ENCODE results near the gene RNF187.

DNA sequence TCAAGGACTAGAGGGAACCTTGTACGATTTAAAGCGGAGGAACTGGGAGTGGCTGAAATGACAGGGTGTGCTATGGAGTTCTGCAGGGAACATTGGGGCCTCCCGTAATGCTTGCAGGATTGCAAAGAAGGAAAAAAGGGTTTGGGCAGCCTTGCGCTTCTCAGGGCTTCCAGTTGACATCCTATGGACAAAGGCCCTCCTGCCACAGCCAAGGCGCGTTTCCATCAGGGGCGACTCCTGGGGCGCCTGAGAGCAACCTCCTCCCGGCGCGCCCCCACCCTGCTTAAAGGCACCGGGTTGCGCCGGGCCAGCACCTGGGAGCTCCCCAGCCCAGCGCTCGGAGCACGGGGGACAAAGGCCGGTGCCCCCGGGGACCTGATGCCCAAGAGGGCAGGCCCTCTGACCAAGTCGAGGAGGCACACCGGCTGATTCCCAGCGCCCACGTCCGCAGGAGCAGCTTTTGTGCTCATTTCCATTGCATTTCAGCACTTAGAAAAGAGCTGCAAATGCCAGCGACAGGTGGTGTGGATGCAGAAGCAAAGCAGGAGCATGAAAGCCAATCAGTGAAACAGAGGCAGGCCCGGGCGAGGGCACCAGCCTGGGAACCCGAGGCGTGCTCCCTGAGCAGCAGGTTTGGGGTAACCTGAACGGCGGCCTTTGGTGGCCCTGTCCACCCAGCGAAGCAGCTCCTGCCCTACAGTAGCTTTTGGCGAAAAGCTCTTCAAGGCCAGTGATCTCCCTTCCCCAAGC is 17.6 kb upstream of the RNF187 start:
- TF ChIP-seq, protein P1, sequence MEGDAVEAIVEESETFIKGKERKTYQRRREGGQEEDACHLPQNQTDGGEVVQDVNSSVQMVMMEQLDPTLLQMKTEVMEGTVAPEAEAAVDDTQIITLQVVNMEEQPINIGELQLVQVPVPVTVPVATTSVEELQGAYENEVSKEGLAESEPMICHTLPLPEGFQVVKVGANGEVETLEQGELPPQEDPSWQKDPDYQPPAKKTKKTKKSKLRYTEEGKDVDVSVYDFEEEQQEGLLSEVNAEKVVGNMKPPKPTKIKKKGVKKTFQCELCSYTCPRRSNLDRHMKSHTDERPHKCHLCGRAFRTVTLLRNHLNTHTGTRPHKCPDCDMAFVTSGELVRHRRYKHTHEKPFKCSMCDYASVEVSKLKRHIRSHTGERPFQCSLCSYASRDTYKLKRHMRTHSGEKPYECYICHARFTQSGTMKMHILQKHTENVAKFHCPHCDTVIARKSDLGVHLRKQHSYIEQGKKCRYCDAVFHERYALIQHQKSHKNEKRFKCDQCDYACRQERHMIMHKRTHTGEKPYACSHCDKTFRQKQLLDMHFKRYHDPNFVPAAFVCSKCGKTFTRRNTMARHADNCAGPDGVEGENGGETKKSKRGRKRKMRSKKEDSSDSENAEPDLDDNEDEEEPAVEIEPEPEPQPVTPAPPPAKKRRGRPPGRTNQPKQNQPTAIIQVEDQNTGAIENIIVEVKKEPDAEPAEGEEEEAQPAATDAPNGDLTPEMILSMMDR (conservative IDR thresholded peaks at IDR 0.05 in 1 of 2, IDR thresholded peaks at IDR 0.05 in 1 of 2; ENCODE audit: extremely low read depth in 1 of 2, insufficient read depth in 1 of 2, low read depth in 1 of 2, low read length in 2 of 2): no peak
- TF ChIP-seq EZH2 (IDR thresholded peaks at IDR 0.05; ENCODE audit: borderline replicate concordance, low read length): no peak

Measured in mammary epithelial cell (primary cell).